Small intestine (tissue), 7 donors: ENCODE measurements around the gene HMOX1. TPM values are rescaled to one million over a fixed set of nuclear protein-coding genes. Genes with fewer than 3 reads are reported as not detected.

Source experiments
- DNase-seq, 2 donors: peaks; one replicate each; pipeline versions ENCODE4 v3.0.0 to v3.0.0-alpha.2; 2013
- FAIRE-seq: peaks from 2 replicates; lab custom pipeline; 2012; peaks lifted over from hg19 to GRCh38; lab: Jason Lieb, UNC
- H3K27ac ChIP-seq, 3 donors: one replicate each; pipeline ENCODE4 v1.5.1; 2013; ENCODE audit warnings: low read length in 2 of 3, mild to moderate bottlenecking in 2 of 3, control low read depth in 1 of 3, inconsistent platforms in 1 of 3, low read depth in 1 of 3, moderate library complexity in 1 of 3
- H3K27me3 ChIP-seq, 3 donors: one replicate each; pipeline ENCODE4 v1.6.1; 2013; ENCODE audit warnings: low read length in 3 of 3, inconsistent platforms in 1 of 3; ENCODE audit not compliant: control insufficient read depth in 3 of 3, insufficient read depth in 3 of 3
- H3K36me3 ChIP-seq, 3 donors: one replicate each; pipeline ENCODE4 v1.6.1; 2013; ENCODE audit warnings: low read length in 3 of 3, inconsistent platforms in 1 of 3, low read depth in 1 of 3, mild to moderate bottlenecking in 1 of 3, moderate library complexity in 1 of 3; ENCODE audit not compliant: control insufficient read depth in 3 of 3, insufficient read depth in 2 of 3
- H3K4me1 ChIP-seq, 3 donors: one replicate each; pipeline ENCODE4 v1.6.1; 2013; ENCODE audit warnings: low read length in 2 of 3, inconsistent platforms in 1 of 3, low read depth in 1 of 3, mild to moderate bottlenecking in 1 of 3, moderate library complexity in 1 of 3; ENCODE audit not compliant: control insufficient read depth in 3 of 3, insufficient read depth in 2 of 3
- H3K4me3 ChIP-seq, 3 donors: one replicate each; pipeline ENCODE4 v1.5.1; 2013; ENCODE audit warnings: low read length in 3 of 3, control low read depth in 1 of 3, inconsistent platforms in 1 of 3, low read depth in 1 of 3, mild to moderate bottlenecking in 1 of 3, moderate library complexity in 1 of 3
- H3K9me3 ChIP-seq, 2 donors: one replicate each; pipeline ENCODE4 v1.6.1; 2013; ENCODE audit warnings: low read depth in 1 of 2, low read length in 1 of 2; ENCODE audit not compliant: control insufficient read depth in 2 of 2, insufficient read depth in 1 of 2
- WGBS, 3 donors: extraction: QIAGEN DNeasy Blood & Tissue Kit; methylation state at CpG; one replicate each; pipeline ENCODE4 v1.1.7; 2013; 5-methylcytosine and 5-hydroxymethylcytosine counted together
- polyA plus RNA-seq, 4 donors: library from polyadenylated mRNA; stranded (reverse) in 3 of 4; unstranded in 1 of 4; fragments of 200-250 nt in 3 of 4; fragments of 120-200 nt in 1 of 4; gene quantifications; one replicate each; pipeline versions ENCODE4 v1.2.1 to v1.2.3, GENCODE V29; 2013
- donor health status: healthy with polysubstance abuse.
- donor health status: control.
- donor health status: control.
- donor health status: Bipolar disorder and iron deficiency.
- donor health status: healthy.

HMOX1 gene
- polyA plus RNA-seq, 4 donors, result 22.3 to 119 (median 79.8) TPM

- Histone ChIP-seq H3K27ac (no peak overlapping the region), H3K4me3 (no peak overlapping the region), H3K27me3 (no peaks in the 10 kb centered on the region), H3K36me3 (peaks cover 2 to 67% (median 9%) of the 10 kb centered on the region in 3 donors), H3K9me3 (no peaks in the 10 kb centered on the region), H3K4me1 (no peaks in the 10 kb centered on the region)
- FAIRE-seq (no peak), DNase-seq (no peak)
- WGBS, 3 donors, result 83 to 89% (median 86%) methylated on average over 5 of the region's 5 CpGs
These were observed 45.9 kb downstream of the HMOX1 start for GRCh38 chr22:35426801-35427140.

- DNase-seq (peak; percentile 72 to 85), FAIRE-seq (no peak)
- WGBS, 3 donors, result 29 to 35% (median 32%) methylated on average over 14 of the region's 14 CpGs
- H3K4me1 ChIP-seq, result no peaks in the 10 kb centered on the region
- peaks cover 0 to 61% (median 3%) of the 10 kb centered on the region in 3 donors for H3K36me3 ChIP-seq
- no peak overlapping the region for H3K4me3 ChIP-seq
- H3K9me3 ChIP-seq, result peaks cover 0 to 22% of the 10 kb centered on the region in 2 donors
- no peak overlapping the region for H3K27ac ChIP-seq
- H3K27me3 ChIP-seq, result no peaks in the 10 kb centered on the region
These were observed 50.0 kb downstream of the HMOX1 start for GRCh38 chr22:35430897-35431322.

GRCh38 chr22:35431483-35432227 lies 50.8 kb downstream of the HMOX1 start:
- H3K9me3 ChIP-seq, result peaks cover 0 to 22% of the 10 kb centered on the region in 2 donors
- peaks cover 0 to 53% (median 3%) of the 10 kb centered on the region in 3 donors for H3K36me3 ChIP-seq
- DNase-seq, result no peak
- no peak for FAIRE-seq
- no peaks in the 10 kb centered on the region for H3K4me1 ChIP-seq
- H3K27me3 ChIP-seq, result no peaks in the 10 kb centered on the region
- 89 to 93% (median 90%) methylated on average over 12 of the region's 12 CpGs for WGBS, 3 donors
- H3K4me3 ChIP-seq, result no peak overlapping the region
- H3K27ac ChIP-seq, result peak overlapping the region in 1 of 3 donors; percentile 1

- FAIRE-seq (no peak), DNase-seq (no peak)
- peaks cover 0 to 22% of the 10 kb centered on the region in 2 donors for H3K9me3 ChIP-seq
- H3K27me3 ChIP-seq, result no peaks in the 10 kb centered on the region
- H3K27ac ChIP-seq, result no peak overlapping the region
- no peaks in the 10 kb centered on the region for H3K4me1 ChIP-seq
- H3K4me3 ChIP-seq, result no peak overlapping the region
- H3K36me3 ChIP-seq, result peaks cover 0 to 53% (median 3%) of the 10 kb centered on the region in 3 donors
- WGBS, 3 donors, result 96 to 100% (median 97%) methylated on average over 13 of the region's 13 CpGs
These were observed 51.5 kb downstream of the HMOX1 start for GRCh38 chr22:35432228-35432905.

- DNase-seq (no peak), FAIRE-seq (no peak)
- Histone ChIP-seq H3K36me3 (peaks cover 0 to 47% (median 3%) of the 10 kb centered on the region in 3 donors), H3K9me3 (peaks cover 0 to 22% of the 10 kb centered on the region in 2 donors), H3K27ac (no peak overlapping the region), H3K4me1 (no peaks in the 10 kb centered on the region), H3K4me3 (no peak overlapping the region), H3K27me3 (no peaks in the 10 kb centered on the region)
- WGBS, 3 donors, result 94 to 96% (median 96%) methylated on average over 5 of the region's 5 CpGs
These were observed 53.3 kb downstream of the HMOX1 start for GRCh38 chr22:35434061-35434710.

GRCh38 chr22:35435201-35435740 lies 54.4 kb downstream of the HMOX1 start:
- WGBS, 3 donors, result 79 to 91% (median 85%) methylated on average over 8 of the region's 8 CpGs
- H3K27ac ChIP-seq, result no peak overlapping the region
- H3K27me3 ChIP-seq, result no peaks in the 10 kb centered on the region
- H3K36me3 ChIP-seq, result peaks cover 0 to 41% (median 3%) of the 10 kb centered on the region in 3 donors
- no peak overlapping the region for H3K4me3 ChIP-seq
- no peaks in the 10 kb centered on the region for H3K4me1 ChIP-seq
- peaks cover 0 to 22% of the 10 kb centered on the region in 2 donors for H3K9me3 ChIP-seq
- no peak for DNase-seq
- FAIRE-seq, result no peak

- DNase-seq, result no peak
- no peaks in the 10 kb centered on the region for H3K4me1 ChIP-seq
- no peak overlapping the region for H3K27ac ChIP-seq
- H3K27me3 ChIP-seq, result no peaks in the 10 kb centered on the region
- FAIRE-seq, result no peak
- H3K9me3 ChIP-seq, result peaks cover 0 to 22% of the 10 kb centered on the region in 2 donors
- H3K36me3 ChIP-seq, result peaks cover 0 to 37% (median 3%) of the 10 kb centered on the region in 3 donors
- WGBS, 3 donors, result 75 to 87% (median 78%) methylated on average over 5 of the region's 5 CpGs
- H3K4me3 ChIP-seq, result no peak overlapping the region
These were observed 55.5 kb downstream of the HMOX1 start for GRCh38 chr22:35436421-35436820.

- 87 to 94% (median 88%) methylated on average over 2 of the region's 2 CpGs for WGBS, 3 donors
- Histone ChIP-seq H3K4me1 (no peaks in the 10 kb centered on the region), H3K4me3 (no peak overlapping the region), H3K27ac (no peak overlapping the region), H3K27me3 (no peaks in the 10 kb centered on the region), H3K9me3 (peaks cover 0 to 22% of the 10 kb centered on the region in 2 donors), H3K36me3 (peaks cover 0 to 33% (median 3%) of the 10 kb centered on the region in 3 donors)
- no peak for DNase-seq
- no peak for FAIRE-seq
These were observed 56.2 kb downstream of the HMOX1 start for GRCh38 chr22:35437049-35437448.
